ENCODE results near the gene TOMM20.
"Not testable (repeated sequence)": the region's sequence is repeated elsewhere in the genome, so short reads cannot be mapped to it uniquely, and the experiment has no call there.

GRCh38 chr1:235092045-235092406 lies 36.6 kb downstream of the TOMM20 start:
- not testable (repeated sequence) for TF ChIP-seq NFRKB (IDR thresholded peaks at IDR 0.05); FOXM1 (IDR thresholded peaks at IDR 0.05; ENCODE audit: borderline replicate concordance); FOXK2 (IDR thresholded peaks at IDR 0.05); LEF1 (IDR thresholded peaks at IDR 0.05; ENCODE audit: borderline replicate concordance); SUZ12 (IDR thresholded peaks at IDR 0.05); BHLHE40 (IDR thresholded peaks at IDR 0.05; ENCODE audit: borderline replicate concordance); FOXA1 (IDR thresholded peaks at IDR 0.05); SP1 (IDR thresholded peaks at IDR 0.05); ZNF384 (IDR thresholded peaks at IDR 0.05)
